Neural cell (in vitro differentiated cells): ENCODE measurements around the gene CYB5A. TPM values are rescaled to one million over a fixed set of nuclear protein-coding genes. Genes with fewer than 3 reads are reported as not detected.

Experiments used
- H2AFZ ChIP-seq: fragments of 200-600, 300-800 bp; sonication (generic), shearing (Covaris generic); 2 replicates; pipeline ENCODE4 v1.6.0; 2014; ENCODE audit warnings: low read depth, mild to moderate bottlenecking, antibody characterized with exemption, low read length, moderate library complexity
- H3F3A ChIP-seq: fragments of 200-600 bp; shearing (Covaris generic); 2 replicates; pipeline ENCODE4 v1.6.1; 2016; ENCODE audit warnings: mild to moderate bottlenecking, moderate library complexity, mixed read lengths, antibody characterized with exemption, low read length; ENCODE audit not compliant: insufficient read depth, poor library complexity, severe bottlenecking
- H3K27ac ChIP-seq: fragments of 200-600, 300-800 bp; sonication (generic), shearing (Covaris generic); 2 replicates; pipeline ENCODE4 v1.5.1; 2014; ENCODE audit warnings: mild to moderate bottlenecking, low read length, moderate library complexity
- H3K27me3 ChIP-seq: fragments of 300-800, 200-600 bp; sonication (generic), shearing (Covaris generic); 2 replicates; pipeline ENCODE4 v1.6.0; 2014; ENCODE audit warnings: mild to moderate bottlenecking, low read depth, low read length, moderate library complexity; ENCODE audit not compliant: insufficient read depth
- H3K36me3 ChIP-seq: fragments of 300-800, 200-600 bp; sonication (generic), shearing (Covaris generic); 2 replicates; pipeline ENCODE4 v1.5.1; 2014; ENCODE audit warnings: mild to moderate bottlenecking, antibody characterized with exemption, low read length, moderate library complexity; ENCODE audit not compliant: insufficient read depth
- H3K4me2 ChIP-seq: fragments of 300-800, 200-600 bp; sonication (generic), shearing (Covaris generic); 2 replicates; pipeline ENCODE4 v1.6.0; 2014; ENCODE audit warnings: mild to moderate bottlenecking, low read length
- H3K4me3 ChIP-seq: fragments of 300-800, 200-600 bp; sonication (generic), shearing (Covaris generic); 2 replicates; pipeline ENCODE4 v1.5.1; 2014; ENCODE audit warnings: mild to moderate bottlenecking, low read length, moderate library complexity
- H3K79me2 ChIP-seq: fragments of 200-600 bp; shearing (Covaris generic); replicated peaks from 2 replicates; pipeline ENCODE4 v1.6.0; 2014; ENCODE audit warnings: mild to moderate bottlenecking, low read length, moderate library complexity; ENCODE audit not compliant: insufficient read depth
- H3K9ac ChIP-seq: fragments of 300-800, 200-600 bp; sonication (generic), shearing (Covaris generic); 2 replicates; pipeline ENCODE4 v1.6.1; 2016; ENCODE audit warnings: mild to moderate bottlenecking, low read length, mixed read lengths
- H3K9me2 ChIP-seq: fragments of 200-600 bp; shearing (Covaris generic); 2 replicates; pipeline ENCODE4 v1.6.1; 2016; ENCODE audit warnings: mild to moderate bottlenecking, low read length, mixed read lengths; ENCODE audit not compliant: insufficient read depth
- H3K9me3 ChIP-seq: fragments of 200-600, 300-800 bp; sonication (generic), shearing (Covaris generic); 2 replicates; pipeline ENCODE4 v1.6.1; 2016; ENCODE audit warnings: mild to moderate bottlenecking, mixed run types, low read length, moderate library complexity, mixed read lengths
- H4K20me1 ChIP-seq: fragments of 200-600 bp; shearing (Covaris generic); 2 replicates; pipeline ENCODE4 v1.6.1; 2016; ENCODE audit warnings: mild to moderate bottlenecking, mixed run types; ENCODE audit not compliant: insufficient read depth
- CTCF ChIP-seq: fragments of 450-650 bp; IDR thresholded peaks from 2 replicates; pipeline ENCODE4 v1.5.1; 2014; ENCODE audit warnings: antibody characterized with exemption, mild to moderate bottlenecking, moderate library complexity; ENCODE audit not compliant: poor library complexity, severe bottlenecking
- EP300 ChIP-seq: fragments of 450-650 bp; conservative IDR thresholded peaks from 2 replicates; pipeline ENCODE4 v1.6.1; 2014; ENCODE audit warnings: antibody characterized with exemption, mild to moderate bottlenecking, moderate library complexity; ENCODE audit not compliant: poor library complexity, severe bottlenecking
- EZH2 ChIP-seq: fragments of 200-600, 300-800 bp; shearing (Covaris generic), sonication (generic); IDR thresholded peaks from 2 replicates; pipeline ENCODE4 v1.6.1; 2014; ENCODE audit warnings: antibody characterized with exemption, low read length, borderline replicate concordance, mild to moderate bottlenecking; ENCODE audit not compliant: insufficient read depth, poor library complexity, severe bottlenecking
- MXI1 ChIP-seq: fragments of 450-650 bp; conservative IDR thresholded peaks from 2 replicates; pipeline ENCODE4 v1.6.1; 2014; ENCODE audit warnings: antibody characterized with exemption, mild to moderate bottlenecking; ENCODE audit not compliant: poor library complexity, severe bottlenecking
- POLR2AphosphoS5 ChIP-seq: IDR thresholded peaks from 2 replicates; pipeline ENCODE4 v1.6.1; 2012
- RAD21 ChIP-seq: fragments of 450-650 bp; conservative IDR thresholded peaks from 2 replicates; pipeline ENCODE4 v1.6.1; 2014; ENCODE audit warnings: antibody characterized with exemption, mild to moderate bottlenecking, moderate library complexity
- REST ChIP-seq: IDR thresholded peaks from 2 replicates; pipeline ENCODE4 v1.6.1; 2012; ENCODE audit warnings: borderline replicate concordance
- SMC3 ChIP-seq: fragments of 450-650 bp; conservative IDR thresholded peaks from 2 replicates; pipeline ENCODE4 v1.6.1; 2014; ENCODE audit warnings: antibody characterized with exemption, mild to moderate bottlenecking, moderate library complexity; ENCODE audit not compliant: poor library complexity
- TAF1 ChIP-seq: IDR thresholded peaks from 2 replicates; pipeline ENCODE4 v1.6.1; 2012; ENCODE audit warnings: low read depth
- polyA plus RNA-seq: library from polyadenylated mRNA; depleted of rRNA; stranded (reverse); fragments of >200 nt; gene quantifications from 2 replicates; pipeline ENCODE4 v1.2.3, GENCODE V29; 2014

Gene CYB5A
- polyA plus RNA-seq, 1 donor from 2014 or later, result 35.4 TPM

DNA sequence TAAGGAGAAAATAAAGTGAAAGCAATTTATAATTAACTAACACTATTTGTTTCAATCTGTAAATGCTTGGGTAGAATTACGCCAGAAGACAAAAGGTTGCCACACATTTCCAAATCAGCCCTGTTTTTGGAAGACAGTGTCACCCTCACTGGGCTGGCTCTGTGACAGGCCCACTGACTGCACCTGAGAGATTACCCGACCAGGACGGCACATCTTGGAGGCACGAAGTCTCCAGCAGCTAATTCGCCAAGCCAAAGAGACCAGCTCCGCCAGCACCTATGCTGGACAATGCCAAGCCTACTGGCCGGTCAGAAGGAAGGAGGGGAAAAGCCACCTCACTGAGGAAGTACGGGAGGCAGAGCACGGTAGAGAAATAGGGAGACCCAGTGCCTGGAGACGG is 61.9 kb downstream of the CYB5A start:
- Histone ChIP-seq H3F3A (no peaks in the 10 kb centered on the region), H3K36me3 (no peaks in the 10 kb centered on the region), H3K4me2 (no peak overlapping the region), H3K27me3 (no peaks in the 10 kb centered on the region), H3K79me2 (no peaks in the 10 kb centered on the region), H2AFZ (no peak overlapping the region), H3K9me3 (no peaks in the 10 kb centered on the region), H3K27ac (no peak overlapping the region), H3K9ac (no peak overlapping the region), H3K9me2 (no peaks in the 10 kb centered on the region), H3K4me3 (no peak overlapping the region), H4K20me1 (no peaks in the 10 kb centered on the region)
- TF ChIP-seq RAD21 (no peak), MXI1 (no peak), EP300 (no peak), CTCF (no peak), EZH2 (no peak), REST (no peak), TAF1 (no peak), POLR2AphosphoS5 (no peak), SMC3 (no peak)

GRCh38 chr18:74229005-74229404 is 62.8 kb downstream of the CYB5A start:
- no peaks in the 10 kb centered on the region for H3F3A ChIP-seq
- no peak for TF ChIP-seq POLR2AphosphoS5
- TF ChIP-seq SMC3, result no peak
- TF ChIP-seq CTCF, result no peak
- TF ChIP-seq RAD21, result no peak
- no peak for TF ChIP-seq EZH2
- no peak for TF ChIP-seq MXI1
- TF ChIP-seq EP300, result no peak
- TF ChIP-seq TAF1, result no peak
- TF ChIP-seq REST, result no peak

More at GRCh38 chr18:74229005-74229404, 62.8 kb downstream of the CYB5A start:
- H3K27ac ChIP-seq, result no peak overlapping the region
- no peaks in the 10 kb centered on the region for H3K79me2 ChIP-seq
- no peaks in the 10 kb centered on the region for H3K9me2 ChIP-seq
- no peaks in the 10 kb centered on the region for H4K20me1 ChIP-seq
- no peaks in the 10 kb centered on the region for H3K9me3 ChIP-seq
- H3K9ac ChIP-seq, result no peak overlapping the region
- no peak overlapping the region for H3K4me3 ChIP-seq
- H2AFZ ChIP-seq, result no peak overlapping the region
- H3K27me3 ChIP-seq, result no peaks in the 10 kb centered on the region
- no peak overlapping the region for H3K4me2 ChIP-seq
- no peaks in the 10 kb centered on the region for H3K36me3 ChIP-seq
